Osteoblast (primary cell): Measurements from ENCODE around the gene REXO4. TPM values are rescaled to one million over a fixed set of nuclear protein-coding genes. Genes with fewer than 3 reads are reported as not detected.

Experiments used
- DNase-seq: peaks from one replicate; pipeline ENCODE4 v3.0.0; 2011; ENCODE audit warnings: low spot score, mixed read lengths; ENCODE audit not compliant: insufficient read length; ENCODE audit errors: missing footprints
- H2AFZ ChIP-seq: 2 replicates; pipeline ENCODE4 v1.6.0; 2011; ENCODE audit warnings: mild to moderate bottlenecking, low read length
- H3K27ac ChIP-seq: 2 replicates; pipeline ENCODE4 v1.5.1; 2011; ENCODE audit warnings: mild to moderate bottlenecking, low read depth, low read length, moderate library complexity
- H3K27me3 ChIP-seq: 2 replicates; pipeline ENCODE4 v1.6.0; 2012; ENCODE audit warnings: mild to moderate bottlenecking, control low read depth, inconsistent platforms, low read length, moderate library complexity; ENCODE audit not compliant: insufficient read depth
- H3K36me3 ChIP-seq: 2 replicates; pipeline ENCODE4 v1.5.1; 2011; ENCODE audit warnings: mild to moderate bottlenecking, low read length, control low read depth, moderate library complexity; ENCODE audit not compliant: insufficient read depth
- H3K4me1 ChIP-seq: 2 replicates; pipeline ENCODE4 v1.5.1; 2011; ENCODE audit warnings: mild to moderate bottlenecking, low read length, control low read depth, moderate library complexity; ENCODE audit not compliant: insufficient read depth
- H3K4me2 ChIP-seq: 2 replicates; pipeline ENCODE4 v1.6.0; 2011; ENCODE audit warnings: mild to moderate bottlenecking, low read length; ENCODE audit not compliant: insufficient read depth
- H3K4me3 ChIP-seq: fragments of 200-600 bp; sonication (generic); 3 replicates; pipeline ENCODE4 v1.5.1; 2012; ENCODE audit warnings: mild to moderate bottlenecking, low read length, inconsistent platforms; ENCODE audit not compliant: insufficient read depth
- H3K79me2 ChIP-seq: 2 replicates; pipeline ENCODE4 v1.6.0; 2012; ENCODE audit warnings: mild to moderate bottlenecking, low read length, control low read depth, inconsistent platforms; ENCODE audit not compliant: insufficient read depth
- H3K9me3 ChIP-seq: 2 replicates; pipeline ENCODE4 v1.5.1; 2011; ENCODE audit warnings: low read depth, low read length, control low read depth
- H4K20me1 ChIP-seq: 2 replicates; pipeline ENCODE4 v1.6.0; 2012; ENCODE audit warnings: mild to moderate bottlenecking, low read length, control low read depth; ENCODE audit not compliant: insufficient read depth
- total RNA-seq: library from RNA; depleted of rRNA; stranded (reverse); fragments of >200 nt; gene quantifications from 2 replicates; pipeline ENCODE4 v1.2.3, GENCODE V29; 2012
- TF ChIP-seq, protein P1 (sequence below): IDR thresholded peaks from 2 replicates; pipeline ENCODE4 v1.5.1; 2011; ENCODE audit warnings: mild to moderate bottlenecking, low read depth, low read length, moderate library complexity; ENCODE audit errors: extremely low read depth

Gene REXO4
- total RNA-seq, 1 donor: 11.9 TPM

- Histone ChIP-seq H3K27me3 (peaks cover 19% of the 10 kb centered on the region), H3K4me2 (no peak overlapping the region), H3K27ac (no peak overlapping the region), H4K20me1 (no peaks in the 10 kb centered on the region), H3K4me3 (no peak overlapping the region), H3K79me2 (no peaks in the 10 kb centered on the region), H3K36me3 (no peaks in the 10 kb centered on the region), H2AFZ (no peak overlapping the region), H3K9me3 (no peaks in the 10 kb centered on the region), H3K4me1 (no peaks in the 10 kb centered on the region)
- peak; percentile 56 for DNase-seq
- TF ChIP-seq, protein P1, sequence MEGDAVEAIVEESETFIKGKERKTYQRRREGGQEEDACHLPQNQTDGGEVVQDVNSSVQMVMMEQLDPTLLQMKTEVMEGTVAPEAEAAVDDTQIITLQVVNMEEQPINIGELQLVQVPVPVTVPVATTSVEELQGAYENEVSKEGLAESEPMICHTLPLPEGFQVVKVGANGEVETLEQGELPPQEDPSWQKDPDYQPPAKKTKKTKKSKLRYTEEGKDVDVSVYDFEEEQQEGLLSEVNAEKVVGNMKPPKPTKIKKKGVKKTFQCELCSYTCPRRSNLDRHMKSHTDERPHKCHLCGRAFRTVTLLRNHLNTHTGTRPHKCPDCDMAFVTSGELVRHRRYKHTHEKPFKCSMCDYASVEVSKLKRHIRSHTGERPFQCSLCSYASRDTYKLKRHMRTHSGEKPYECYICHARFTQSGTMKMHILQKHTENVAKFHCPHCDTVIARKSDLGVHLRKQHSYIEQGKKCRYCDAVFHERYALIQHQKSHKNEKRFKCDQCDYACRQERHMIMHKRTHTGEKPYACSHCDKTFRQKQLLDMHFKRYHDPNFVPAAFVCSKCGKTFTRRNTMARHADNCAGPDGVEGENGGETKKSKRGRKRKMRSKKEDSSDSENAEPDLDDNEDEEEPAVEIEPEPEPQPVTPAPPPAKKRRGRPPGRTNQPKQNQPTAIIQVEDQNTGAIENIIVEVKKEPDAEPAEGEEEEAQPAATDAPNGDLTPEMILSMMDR: no peak
Measured at GRCh38 chr9:133426011-133426410, 8.2 kb upstream of the REXO4 start.

- Histone ChIP-seq H3K4me2 (no peak overlapping the region), H3K4me1 (no peaks in the 10 kb centered on the region), H2AFZ (no peak overlapping the region), H3K36me3 (no peaks in the 10 kb centered on the region), H3K4me3 (no peak overlapping the region), H3K9me3 (no peaks in the 10 kb centered on the region), H3K27me3 (peaks cover 19% of the 10 kb centered on the region), H4K20me1 (no peaks in the 10 kb centered on the region), H3K27ac (no peak overlapping the region), H3K79me2 (no peaks in the 10 kb centered on the region)
- TF ChIP-seq, protein P1: no peak
- no peak for DNase-seq
Measured at GRCh38 chr9:133425049-133425632, 7.3 kb upstream of the REXO4 start.

DNA sequence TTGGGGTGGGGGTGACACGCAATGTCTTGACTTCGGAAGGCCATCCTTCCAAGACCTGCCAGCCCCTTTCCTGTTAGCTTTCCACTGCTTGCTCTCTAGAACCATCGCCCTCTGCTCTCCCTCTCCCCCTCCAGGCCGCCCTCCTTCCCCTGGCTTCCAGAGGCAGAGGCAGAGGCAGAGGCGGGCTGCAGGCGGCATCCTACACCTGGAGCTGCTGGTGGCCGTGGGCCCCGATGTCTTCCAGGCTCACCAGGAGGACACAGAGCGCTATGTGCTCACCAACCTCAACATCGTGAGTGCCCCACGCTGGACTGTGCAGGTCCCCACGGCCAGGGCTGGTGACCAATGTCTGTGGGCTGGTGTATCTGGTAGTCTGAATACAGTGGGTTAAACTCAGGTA is 6.4 kb upstream of the REXO4 start:
- Histone ChIP-seq H3K27ac (no peak overlapping the region), H4K20me1 (no peaks in the 10 kb centered on the region), H3K4me3 (no peak overlapping the region), H3K36me3 (no peaks in the 10 kb centered on the region), H3K79me2 (no peaks in the 10 kb centered on the region), H3K27me3 (peaks cover 15% of the 10 kb centered on the region), H3K4me1 (no peaks in the 10 kb centered on the region), H3K4me2 (no peak overlapping the region), H2AFZ (no peak overlapping the region), H3K9me3 (no peaks in the 10 kb centered on the region)
- DNase-seq: no peak
- TF ChIP-seq, protein P1: no peak

- Histone ChIP-seq H3K27me3 (peaks cover 15% of the 10 kb centered on the region), H3K4me2 (no peak overlapping the region), H3K36me3 (no peaks in the 10 kb centered on the region), H2AFZ (no peak overlapping the region), H3K27ac (no peak overlapping the region), H3K4me3 (no peak overlapping the region), H3K79me2 (no peaks in the 10 kb centered on the region), H3K4me1 (no peaks in the 10 kb centered on the region), H4K20me1 (no peaks in the 10 kb centered on the region), H3K9me3 (no peaks in the 10 kb centered on the region)
- TF ChIP-seq, protein P1: no peak
- DNase-seq: peak; percentile 74
Measured at GRCh38 chr9:133423216-133423615, 5.4 kb upstream of the REXO4 start.
